HG02588 (cell line): Measurements from ENCODE around the gene CYTH3.
"Not testable (repeated sequence)": the region's sequence is repeated elsewhere in the genome, so short reads cannot be mapped to it uniquely, and the experiment has no call there.

ENCODE experiments used
- ATAC-seq: cut with Tn5 transposase; IDR thresholded peaks from one replicate; pipeline ENCODE4 v1.9.1; 2021; ENCODE audit warnings: mild to moderate bottlenecking, moderate library complexity; ENCODE audit not compliant: unreplicated experiment

CYTH3 gene

DNA sequence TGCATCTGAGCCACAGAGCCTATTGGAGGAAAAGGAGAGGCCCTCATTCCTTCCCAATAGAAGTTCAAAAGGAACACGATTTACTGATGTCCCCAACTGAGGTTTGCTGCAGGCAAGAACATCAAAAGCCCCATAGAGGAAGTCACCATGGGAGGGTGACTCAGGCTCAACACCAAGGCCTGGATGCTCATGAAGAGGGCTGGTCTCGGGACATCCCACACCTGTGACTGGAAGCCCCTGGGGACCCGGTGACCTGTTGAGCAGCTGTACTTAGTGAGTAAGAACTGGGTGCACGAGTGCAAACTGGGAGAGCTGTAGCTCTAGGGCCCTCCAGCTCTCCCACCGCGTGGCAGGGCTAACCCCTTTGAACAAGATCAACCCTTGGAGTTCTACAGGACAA lies 38.0 kb downstream of the CYTH3 start:
- no peak for ATAC-seq

DNA sequence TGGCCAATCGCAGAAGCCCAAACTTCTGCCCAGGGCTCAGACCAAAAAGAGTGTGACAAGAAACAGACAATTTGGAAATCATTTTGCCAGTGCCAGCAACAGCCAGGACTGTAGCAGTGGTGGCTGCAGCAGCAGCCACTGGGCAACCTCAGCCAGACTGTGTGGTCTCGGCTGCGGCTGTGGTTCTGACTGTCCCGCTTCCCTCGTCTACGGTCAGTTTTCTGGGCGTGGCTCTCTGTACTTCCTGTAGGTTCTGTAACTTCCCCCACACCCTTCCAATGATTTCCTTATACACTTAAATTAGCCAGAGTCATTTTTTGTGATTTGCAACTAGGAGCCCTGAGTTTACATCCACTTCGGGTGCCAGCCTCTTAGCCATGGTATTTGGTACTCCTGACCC lies 39.9 kb downstream of the CYTH3 start:
- ATAC-seq, result no peak

GRCh38 chr7:6232116-6232515 lies 40.3 kb downstream of the CYTH3 start:
- ATAC-seq, result no peak

DNA sequence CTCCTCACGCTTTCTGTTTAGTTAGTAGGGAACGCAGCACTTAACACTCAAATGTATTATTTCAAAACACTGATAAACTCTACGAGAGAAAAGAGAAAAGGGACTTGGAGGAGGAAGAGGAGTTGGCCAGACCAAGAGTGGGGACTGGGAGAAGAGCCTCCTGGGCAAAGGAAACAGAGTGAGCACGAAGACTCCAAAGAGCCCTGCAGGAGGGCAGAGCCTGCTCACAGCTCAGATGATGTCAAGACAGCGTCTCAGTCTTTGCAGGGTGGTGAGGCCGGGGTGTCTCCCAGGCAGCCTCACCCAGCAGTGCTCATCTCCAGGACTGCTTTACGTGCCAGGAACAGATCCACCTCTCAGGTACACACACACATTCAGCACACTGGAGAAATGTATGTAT lies 41.2 kb downstream of the CYTH3 start:
- ATAC-seq, result no peak

GRCh38 chr7:6229284-6229683 lies 43.1 kb downstream of the CYTH3 start:
- not testable (repeated sequence) for ATAC-seq

- no peak for ATAC-seq
Measured at GRCh38 chr7:6228361-6229229, 43.8 kb downstream of the CYTH3 start.

GRCh38 chr7:6227294-6227846 lies 45.1 kb downstream of the CYTH3 start:
- ATAC-seq, result no peak

GRCh38 chr7:6226194-6226799 lies 46.1 kb downstream of the CYTH3 start:
- ATAC-seq, result no peak

DNA sequence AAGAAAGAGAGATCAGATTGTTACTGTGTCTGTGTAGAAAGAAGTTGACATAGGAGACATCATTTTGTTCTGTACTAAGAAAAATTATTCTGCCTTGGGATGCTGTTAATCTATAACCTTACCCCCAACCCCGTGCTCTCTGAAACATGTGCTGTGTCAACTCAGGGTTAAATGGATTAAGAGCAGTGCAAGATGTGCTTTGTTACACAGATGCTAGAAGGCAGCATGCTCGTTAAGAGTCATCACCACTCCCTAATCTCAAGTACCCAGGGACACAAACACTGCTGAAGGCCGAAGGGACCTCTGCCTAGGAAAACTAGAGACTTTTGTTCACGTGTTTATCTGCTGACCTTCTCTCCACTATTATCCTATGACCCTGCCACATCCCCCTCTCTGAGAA lies 49.0 kb downstream of the CYTH3 start:
- not testable (repeated sequence) for ATAC-seq

GRCh38 chr7:6223010-6223409 lies 49.4 kb downstream of the CYTH3 start:
- not testable (repeated sequence) for ATAC-seq

GRCh38 chr7:6221340-6222319 lies 50.8 kb downstream of the CYTH3 start:
- ATAC-seq, result no peak

DNA sequence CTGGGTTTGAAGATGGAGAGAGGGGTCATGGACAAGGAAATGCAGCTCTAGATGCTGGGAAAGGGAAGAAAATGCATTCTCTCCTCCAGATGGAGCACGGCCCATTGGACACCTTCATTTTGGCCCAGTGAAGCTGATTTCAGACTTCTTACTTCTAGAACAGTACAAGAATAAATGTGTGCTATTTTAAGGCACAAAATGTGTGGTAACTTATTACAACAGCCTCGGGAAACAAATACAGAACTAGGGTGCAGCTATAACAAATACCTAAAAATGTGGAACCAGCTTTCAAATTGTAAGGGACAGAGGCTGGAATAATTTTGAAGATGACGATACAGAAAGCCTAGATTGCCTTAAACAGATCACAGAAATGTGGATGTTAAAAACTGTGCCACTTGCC lies 54.1 kb downstream of the CYTH3 start:
- ATAC-seq, result no peak

- ATAC-seq, result no peak
Measured at GRCh38 chr7:6212008-6212407, 60.4 kb downstream of the CYTH3 start.

GRCh38 chr7:6210621-6211372 lies 61.6 kb downstream of the CYTH3 start:
- ATAC-seq, result no peak

DNA sequence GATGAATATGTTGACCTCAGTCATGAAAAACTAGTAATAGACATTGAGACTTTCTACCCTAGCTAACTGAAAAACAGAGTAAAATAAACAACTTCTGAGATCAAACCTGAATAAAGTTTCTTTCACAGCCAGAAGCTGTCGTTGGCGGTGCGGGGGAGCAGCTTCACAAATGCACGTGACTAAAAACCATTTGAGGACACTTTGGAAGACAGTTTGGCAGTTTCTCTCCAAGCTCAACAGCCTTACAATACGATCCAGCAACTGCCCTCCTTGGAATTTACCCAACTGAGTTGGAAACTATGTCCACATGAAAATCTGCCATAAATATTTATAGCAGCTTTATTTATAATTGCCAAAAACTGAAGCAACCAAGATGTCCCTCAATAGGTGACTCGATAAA lies 63.1 kb downstream of the CYTH3 start:
- no peak for ATAC-seq

- no peak for ATAC-seq
Measured at GRCh38 chr7:6208573-6209328, 63.7 kb downstream of the CYTH3 start.

DNA sequence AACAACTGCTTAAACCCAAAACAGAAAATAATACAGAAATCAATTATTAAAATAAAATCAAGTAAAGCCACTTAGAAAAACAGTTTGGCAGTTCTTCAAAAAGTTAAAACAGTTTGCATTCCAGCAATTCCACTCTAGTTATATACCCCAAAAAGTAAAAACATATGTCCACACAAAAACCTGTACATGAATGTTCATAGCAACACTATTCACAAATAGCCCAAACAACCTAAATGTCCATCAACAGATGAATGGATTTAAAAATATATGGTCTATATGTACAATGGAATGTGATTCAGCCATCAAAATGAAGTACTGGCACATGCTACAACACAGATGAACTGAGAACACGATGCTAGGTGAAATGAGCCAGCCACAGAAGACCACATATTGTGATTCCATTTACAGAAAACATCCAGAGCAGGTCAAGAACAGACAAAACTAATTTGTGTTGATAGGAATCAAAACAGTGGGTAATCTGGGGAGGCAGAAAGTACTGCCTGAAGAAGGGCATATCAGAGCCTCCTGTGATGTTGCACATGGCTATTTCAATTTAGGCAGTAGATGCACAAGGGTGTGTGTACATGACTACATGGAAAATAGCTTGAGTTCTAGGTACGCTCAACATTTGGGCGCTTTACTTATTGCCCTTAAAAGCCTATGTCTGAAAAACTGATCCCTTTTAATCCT lies 66.3 kb downstream of the CYTH3 start:
- no peak for ATAC-seq

DNA sequence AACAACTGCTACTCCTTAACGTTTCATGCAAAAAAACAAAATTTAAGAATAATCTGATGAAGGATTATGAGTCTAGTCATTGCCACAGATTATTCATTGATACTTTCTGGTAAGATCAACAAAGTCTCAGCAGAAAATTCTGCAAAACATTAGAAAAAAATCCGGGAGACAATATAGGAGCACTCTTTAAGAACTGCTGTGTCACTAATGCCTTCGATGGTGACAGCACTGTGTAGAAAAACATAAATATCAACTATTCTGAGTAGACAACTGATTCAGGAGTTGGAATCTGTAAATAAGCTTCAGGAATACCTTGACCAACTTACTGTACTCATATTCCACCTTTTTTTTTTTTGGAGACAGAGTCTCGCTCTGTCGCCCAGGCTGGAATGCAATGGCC lies 69.0 kb downstream of the CYTH3 start:
- ATAC-seq, result no peak

DNA sequence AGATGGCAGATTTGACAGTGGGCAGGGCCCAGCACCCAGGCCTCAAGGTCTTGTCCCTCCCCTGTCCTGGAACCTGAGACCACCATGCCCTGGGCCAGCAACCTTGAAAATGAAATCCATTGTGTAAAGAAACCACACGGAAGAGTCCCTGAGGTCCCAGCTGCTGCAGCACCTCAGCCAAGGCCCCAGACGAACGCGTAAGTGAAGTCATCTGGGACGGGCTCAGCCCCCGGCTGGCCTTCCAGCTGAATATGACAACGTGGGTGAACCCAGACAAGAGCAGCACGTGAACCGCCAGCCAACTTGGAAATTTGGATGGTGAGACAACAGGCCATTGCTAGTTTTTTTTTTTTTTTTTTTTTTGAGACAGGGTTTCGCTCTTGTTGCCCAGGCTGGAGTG lies 70.3 kb downstream of the CYTH3 start:
- ATAC-seq, result no peak
